HTR-8/SVneo (cell line): ENCODE measurements around the gene GAPDHS.

Experiments
- DNase-seq: peaks from one replicate; pipeline ENCODE4 v3.0.0; 2011; ENCODE audit warnings: low spot score, mixed read lengths; ENCODE audit not compliant: insufficient read length
- FAIRE-seq: peaks from 2 replicates; lab custom pipeline; 2011; peaks lifted over from hg19 to GRCh38; lab: Jason Lieb, UNC

GAPDHS gene

GRCh38 chr19:35577918-35578317 is 44.7 kb downstream of the GAPDHS start:
- DNase-seq (no peak), FAIRE-seq (no peak)

GRCh38 chr19:35578707-35579106 is 45.5 kb downstream of the GAPDHS start:
- DNase-seq, result no peak
- FAIRE-seq, result no peak

GRCh38 chr19:35582760-35583159 is 49.5 kb downstream of the GAPDHS start:
- DNase-seq, result no peak
- no peak for FAIRE-seq

- FAIRE-seq (no peak), DNase-seq (no peak)
These were observed 52.6 kb downstream of the GAPDHS start, which contains the start of gene PMIS2 for GRCh38 chr19:35585848-35586247. Gene PMIS2, plus strand, starts transcription at chr19:35586173. Its CDS starts 87 bp downstream, at chr19:35586260.

- FAIRE-seq, result no peak
- no peak for DNase-seq
These were observed 54.1 kb downstream of the GAPDHS start for GRCh38 chr19:35587321-35587720.

- FAIRE-seq, result no peak
- no peak for DNase-seq
These were observed 57.6 kb downstream of the GAPDHS start for GRCh38 chr19:35590875-35591274.

GRCh38 chr19:35592226-35592625 is 59.0 kb downstream of the GAPDHS start:
- no peak for DNase-seq
- FAIRE-seq, result no peak
